MV-4-11 (cell line): Measurements from ENCODE around the gene PEG3.
"Not testable (repeated sequence)": the region's sequence is repeated elsewhere in the genome, so short reads cannot be mapped to it uniquely, and the experiment has no call there.

Experiments used
- DNase-seq: peaks from one replicate; lab custom pipeline; 2025; lab: John Stamatoyannopoulos, UW

Gene PEG3

DNA sequence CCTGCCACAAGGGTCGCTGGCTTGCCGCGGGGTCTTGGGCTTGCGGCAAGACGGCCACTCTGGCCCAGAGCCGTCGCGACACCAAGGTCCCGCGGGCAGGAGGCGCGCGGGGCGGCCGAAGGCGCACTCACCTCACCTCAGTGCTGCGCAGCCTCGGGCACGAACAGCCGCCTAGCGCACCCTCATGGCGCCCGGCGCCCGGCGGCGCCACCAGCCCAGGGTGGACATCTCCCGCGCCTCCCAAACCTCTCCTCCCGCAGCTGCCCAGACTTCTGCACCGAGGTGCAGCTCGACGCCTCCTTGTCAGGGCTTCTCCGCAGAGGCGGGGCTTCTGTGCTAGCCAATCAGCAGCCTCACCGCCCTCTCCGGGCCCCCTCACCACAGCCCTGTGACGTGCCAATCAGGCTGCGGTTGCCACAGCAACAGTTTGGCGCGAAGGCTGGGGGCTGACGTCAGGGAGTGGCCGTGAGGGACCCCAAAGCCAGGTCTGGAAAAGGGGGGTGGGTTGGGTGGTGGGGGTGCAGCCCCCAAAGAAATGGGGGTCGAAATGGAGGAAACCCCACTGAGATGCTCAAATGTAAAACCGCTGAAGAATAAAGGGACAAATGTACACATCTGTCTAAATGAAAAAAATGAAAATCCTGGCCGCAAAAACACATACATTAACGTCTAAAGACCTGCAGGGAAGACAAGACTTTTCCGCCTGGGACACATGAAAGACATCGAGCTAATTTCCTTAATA, at the start of gene PEG3, which contains the start of gene ZIM2:
PEG3 (minus strand) TSS at position 276 of the 742 bp plus-strand sequence. CDS start 16,071 bp downstream, outside the sequence.
ZIM2 (minus strand) TSS at position 276 of the 742 bp plus-strand sequence. CDS start 16,449 bp downstream, outside the sequence.
- DNase-seq = no peak

GRCh38 chr19:56885173-56885985, 44.9 kb upstream of the PEG3 start:
- DNase-seq = no peak

DNA sequence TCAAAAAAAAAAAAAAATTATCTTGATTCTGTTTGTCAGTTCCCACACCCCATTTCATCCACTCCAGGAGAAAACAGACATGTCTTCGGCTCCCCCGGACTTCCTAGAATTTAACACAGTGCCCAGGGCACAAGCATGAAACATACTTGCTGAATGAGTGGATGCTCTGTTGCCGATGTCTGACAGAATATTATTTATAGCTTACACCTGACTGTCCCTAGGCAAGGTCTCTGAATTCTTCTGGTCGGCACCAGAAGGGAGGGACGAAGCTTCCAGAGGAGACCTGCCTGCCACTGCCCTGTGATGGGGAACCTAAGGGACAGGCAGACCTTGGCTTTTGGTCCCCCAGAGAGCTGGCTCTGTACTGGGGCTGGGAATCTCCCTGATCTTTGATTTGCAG, 43.9 kb upstream of the PEG3 start:
- no peak for DNase-seq

- peak; percentile 44 for DNase-seq
Measured at GRCh38 chr19:56880592-56881190, 40.2 kb upstream of the PEG3 start.

GRCh38 chr19:56877069-56877715, 36.7 kb upstream of the PEG3 start:
- DNase-seq = no peak

DNA sequence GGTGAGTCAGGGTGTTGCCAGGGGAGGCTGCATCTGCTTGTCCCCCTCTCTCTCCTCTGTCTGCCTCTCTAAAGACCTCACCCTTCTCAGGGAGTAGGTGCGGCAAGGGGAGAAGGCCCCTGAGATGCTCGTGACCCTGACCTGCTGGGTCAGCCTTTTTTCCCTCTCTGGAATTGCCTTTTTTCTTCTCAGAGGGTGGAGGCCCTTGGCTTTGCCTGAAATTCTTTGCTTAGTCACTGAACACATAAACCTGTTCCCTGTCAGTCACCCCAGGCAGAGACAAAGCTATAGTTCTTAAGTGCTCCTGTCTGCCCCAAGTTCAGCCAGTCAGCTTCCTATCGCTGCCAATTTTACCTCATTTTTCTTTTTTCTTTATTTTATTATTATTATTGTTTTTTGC, 35.2 kb upstream of the PEG3 start:
- no peak for DNase-seq

DNA sequence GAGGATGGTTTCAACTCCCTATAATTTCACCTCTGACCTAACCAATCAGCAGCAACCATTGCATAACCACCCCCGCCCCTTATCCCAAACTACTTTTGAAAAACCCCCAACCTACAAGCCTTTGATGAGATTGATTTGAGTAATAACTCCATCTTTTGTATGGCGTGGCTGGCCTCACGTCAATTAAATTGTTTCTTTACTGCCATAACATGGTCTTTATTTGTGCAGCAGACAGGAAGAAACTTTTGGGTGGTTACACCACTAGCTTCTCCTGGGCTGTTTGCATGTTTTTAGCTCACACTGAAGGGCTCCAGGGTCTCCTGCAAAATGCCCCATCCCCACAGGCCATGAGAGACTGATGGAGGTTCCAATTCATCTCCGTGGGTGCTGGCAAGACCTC, 34.0 kb upstream of the PEG3 start:
- DNase-seq = no peak

- DNase-seq = no peak
Measured at GRCh38 chr19:56873493-56873892, 33.0 kb upstream of the PEG3 start.

- no peak for DNase-seq
Measured at GRCh38 chr19:56869886-56870285, 29.4 kb upstream of the PEG3 start.

GRCh38 chr19:56868446-56868845, 27.9 kb upstream of the PEG3 start:
- DNase-seq = no peak

GRCh38 chr19:56866538-56866937, 26.0 kb upstream of the PEG3 start:
- DNase-seq = no peak

DNA sequence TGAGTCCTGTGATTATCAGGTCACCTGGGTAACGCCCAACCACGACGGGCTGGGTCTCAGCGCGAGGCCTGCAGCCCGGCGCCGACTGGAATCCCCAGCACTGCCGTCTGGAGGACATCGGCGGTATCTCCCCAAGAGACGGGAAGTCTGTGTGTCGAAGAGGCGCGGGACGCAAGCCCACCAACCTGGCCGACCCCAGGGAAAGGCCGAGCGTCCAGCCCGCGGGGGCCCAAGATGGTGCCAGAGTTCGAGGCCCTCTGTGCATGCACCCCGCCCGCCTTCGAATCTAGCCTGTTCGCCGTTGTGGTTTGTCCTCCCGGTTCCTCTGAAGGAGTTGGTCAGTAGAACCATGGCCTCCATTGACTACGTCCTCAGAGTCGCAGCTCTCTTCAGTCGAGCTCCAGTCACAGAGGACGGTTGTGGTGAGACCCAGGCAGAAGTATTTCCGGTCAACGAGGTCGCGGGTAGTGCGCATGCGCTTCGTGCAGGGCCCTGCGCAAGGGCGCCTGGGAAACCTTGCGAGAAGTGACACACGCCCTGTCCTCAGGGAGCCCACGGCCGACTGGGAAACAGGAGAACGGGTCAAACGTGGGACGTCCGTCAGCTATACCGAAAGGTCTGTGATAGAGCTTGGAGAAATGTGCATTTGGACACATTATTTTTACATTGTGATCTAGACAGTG, 24.1 kb upstream of the PEG3 start:
- no peak for DNase-seq

DNA sequence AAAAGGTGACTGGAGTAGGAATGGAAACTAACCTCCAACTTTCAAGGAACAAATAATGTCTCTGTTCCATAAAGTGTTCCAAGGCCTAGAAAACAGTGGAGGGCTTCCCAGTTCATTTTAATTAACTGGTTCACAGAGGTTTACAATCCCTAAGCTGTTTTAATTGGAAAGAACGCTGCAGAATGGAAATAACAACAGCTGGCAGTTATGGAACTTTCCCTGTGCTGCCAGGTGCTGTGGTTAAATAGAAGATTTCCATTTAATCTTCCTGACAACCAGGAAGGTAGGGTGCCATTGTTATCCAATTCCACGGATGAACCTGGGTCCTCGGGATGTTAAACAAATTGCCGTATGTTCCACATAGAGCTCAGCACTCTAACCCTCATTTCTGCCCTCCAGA, 22.2 kb upstream of the PEG3 start:
- DNase-seq = no peak

DNA sequence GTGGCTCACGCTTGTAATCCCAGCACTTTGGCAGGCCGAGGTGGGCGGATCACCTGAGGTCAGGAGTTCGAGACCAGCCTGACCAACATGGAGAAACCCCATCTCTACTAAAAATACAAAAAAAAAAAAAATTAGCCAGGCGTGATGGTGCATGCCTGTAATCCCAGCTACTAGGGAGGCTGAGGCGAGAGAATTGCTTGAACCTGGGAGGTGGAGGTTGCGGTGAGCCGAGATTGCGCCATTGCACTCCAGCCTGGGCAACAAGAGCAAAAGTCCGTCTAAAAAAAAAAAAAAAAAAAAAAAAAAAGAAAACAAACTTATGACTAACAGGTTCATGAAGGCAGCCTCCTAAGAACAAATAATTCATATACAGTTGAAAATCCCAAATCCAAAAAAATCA, 19.9 kb upstream of the PEG3 start:
- not testable (repeated sequence) for DNase-seq

GRCh38 chr19:56858026-56858425, 17.5 kb upstream of the PEG3 start:
- no peak for DNase-seq

- no peak for DNase-seq
Measured at GRCh38 chr19:56856822-56857221, 16.3 kb upstream of the PEG3 start.

- not testable (repeated sequence) for DNase-seq
Measured at GRCh38 chr19:56852361-56852760, 11.8 kb upstream of the PEG3 start.

- no peak for DNase-seq
Measured at GRCh38 chr19:56848166-56848565, 7.6 kb upstream of the PEG3 start.

DNA sequence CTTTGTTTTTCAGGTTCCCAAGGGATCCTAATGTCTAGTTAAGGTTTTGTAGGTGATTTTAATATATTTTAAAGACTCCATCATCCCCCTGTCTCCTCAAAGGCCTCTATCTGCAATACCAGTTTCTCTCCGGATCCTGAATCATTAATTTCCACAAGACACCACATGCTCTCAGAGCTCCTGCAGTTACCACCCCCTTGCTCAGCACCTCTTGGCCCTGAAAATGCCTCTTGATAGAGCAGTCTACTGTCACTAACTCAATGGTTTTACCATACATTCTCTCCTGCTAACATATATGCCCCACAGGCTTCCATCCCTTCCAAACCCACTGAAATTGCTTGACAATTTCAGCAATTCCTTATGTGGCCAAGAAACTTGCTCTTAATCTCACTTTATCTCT, 1.9 kb upstream of the PEG3 start:
- no peak for DNase-seq

- no peak for DNase-seq
Measured at GRCh38 chr19:56841193-56841543, 642 bp upstream of the PEG3 start.

DNA sequence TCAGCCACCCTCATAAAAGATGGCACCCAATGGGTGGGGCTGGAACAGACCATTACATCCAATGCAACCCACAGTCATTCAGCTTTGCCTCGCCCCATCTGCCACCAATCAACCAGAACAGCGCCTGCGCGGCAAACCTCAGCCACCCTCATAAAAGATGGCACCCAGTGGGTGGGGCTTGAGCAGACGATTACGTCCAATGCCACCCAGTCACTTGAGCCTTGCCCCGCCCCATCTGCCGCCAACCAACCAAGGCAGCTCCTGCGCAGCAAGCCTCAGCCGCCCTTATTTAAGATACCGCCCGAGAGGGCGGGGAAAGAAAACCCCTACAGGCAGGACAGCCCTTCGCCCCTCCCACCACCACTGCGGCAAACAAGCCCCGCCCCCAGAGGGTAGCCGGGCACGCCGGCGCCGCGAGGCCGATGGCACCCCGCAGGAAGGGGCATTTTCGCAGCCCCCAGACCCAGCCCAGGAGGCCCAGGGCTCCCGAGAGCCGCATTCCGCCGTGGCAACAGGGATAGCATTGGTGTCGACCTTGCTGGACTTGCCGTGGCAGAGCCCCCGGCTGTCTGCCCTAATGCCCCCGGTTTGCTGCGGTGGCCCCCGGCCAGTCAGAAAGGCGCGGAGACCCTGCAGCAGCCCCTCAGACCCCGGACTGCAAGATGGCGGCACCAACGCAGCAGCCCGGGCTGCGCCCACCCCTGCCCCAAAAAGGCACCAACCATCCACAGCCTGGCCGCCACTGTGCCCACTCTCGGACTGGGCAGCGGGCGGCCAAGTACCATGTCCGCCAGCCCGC, 675 bp downstream of the PEG3 start:
- DNase-seq = no peak
